Gastrocnemius medialis (tissue), 4 donors: ENCODE data around the gene TRIM62.

Experiments used
- POLR2A ChIP-seq, 2 donors: fragments of 450-650 bp; IDR thresholded peaks; one replicate each; pipeline ENCODE4 v1.6.1; 2017; ENCODE audit warnings: antibody characterized with exemption in 2 of 2, mild to moderate bottlenecking in 2 of 2, moderate library complexity in 2 of 2
- TF ChIP-seq, protein P1 (sequence below), 5 experiments: fragments of 450-650 bp in 3 of 5; fragments of 200-600 bp in 2 of 5; sonication (generic) in 2 of 5; IDR thresholded peaks in 4 of 5; conservative IDR thresholded peaks in 1 of 5; 1 replicate in 4 of 5; 2 replicates in 1 of 5; pipeline ENCODE4 v1.5.1; 2016 to 2019; ENCODE audit warnings: antibody characterized with exemption in 5 of 5, mild to moderate bottlenecking in 3 of 5, moderate library complexity in 3 of 5

GRCh38 chr1:33220676-33221384 is 39.0 kb upstream of the TRIM62 start:
- TF ChIP-seq, protein P1, sequence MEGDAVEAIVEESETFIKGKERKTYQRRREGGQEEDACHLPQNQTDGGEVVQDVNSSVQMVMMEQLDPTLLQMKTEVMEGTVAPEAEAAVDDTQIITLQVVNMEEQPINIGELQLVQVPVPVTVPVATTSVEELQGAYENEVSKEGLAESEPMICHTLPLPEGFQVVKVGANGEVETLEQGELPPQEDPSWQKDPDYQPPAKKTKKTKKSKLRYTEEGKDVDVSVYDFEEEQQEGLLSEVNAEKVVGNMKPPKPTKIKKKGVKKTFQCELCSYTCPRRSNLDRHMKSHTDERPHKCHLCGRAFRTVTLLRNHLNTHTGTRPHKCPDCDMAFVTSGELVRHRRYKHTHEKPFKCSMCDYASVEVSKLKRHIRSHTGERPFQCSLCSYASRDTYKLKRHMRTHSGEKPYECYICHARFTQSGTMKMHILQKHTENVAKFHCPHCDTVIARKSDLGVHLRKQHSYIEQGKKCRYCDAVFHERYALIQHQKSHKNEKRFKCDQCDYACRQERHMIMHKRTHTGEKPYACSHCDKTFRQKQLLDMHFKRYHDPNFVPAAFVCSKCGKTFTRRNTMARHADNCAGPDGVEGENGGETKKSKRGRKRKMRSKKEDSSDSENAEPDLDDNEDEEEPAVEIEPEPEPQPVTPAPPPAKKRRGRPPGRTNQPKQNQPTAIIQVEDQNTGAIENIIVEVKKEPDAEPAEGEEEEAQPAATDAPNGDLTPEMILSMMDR (IDR thresholded peaks at IDR 0.05 in 4 of 5, conservative IDR thresholded peaks at IDR 0.05 in 1 of 5), result no peak
- no peak for TF ChIP-seq POLR2A (IDR thresholded peaks at IDR 0.05)
